MM.1S (cell line): ENCODE data around the gene NR2E3.

Experiments
- DNase-seq: peaks from one replicate; pipeline ENCODE4 v3.0.0-alpha.2; 2015
- H2AFZ ChIP-seq: fragments of 300-600 bp; sonication (generic); 2 replicates; pipeline ENCODE4 v1.6.0; 2016; ENCODE audit warnings: antibody characterized with exemption, low read length
- H3F3A ChIP-seq: fragments of 300-600 bp; sonication (generic); 2 replicates; pipeline ENCODE4 v1.6.1; 2016; ENCODE audit warnings: mild to moderate bottlenecking, antibody characterized with exemption, low read length, moderate library complexity, mixed read lengths; ENCODE audit not compliant: insufficient read depth
- H3K27ac ChIP-seq: fragments of 300-600 bp; sonication (generic); 2 replicates; pipeline ENCODE4 v1.5.1; 2016; ENCODE audit warnings: mild to moderate bottlenecking, low read length
- H3K27me3 ChIP-seq: fragments of 300-600 bp; sonication (generic); replicated peaks from 2 replicates; pipeline ENCODE4 v1.6.0; 2016; ENCODE audit warnings: low read length; ENCODE audit not compliant: insufficient read depth
- H3K36me3 ChIP-seq: fragments of 300-600 bp; sonication (generic); replicated peaks from 2 replicates; pipeline ENCODE4 v1.6.1; 2016; ENCODE audit warnings: mild to moderate bottlenecking, low read length, mixed read lengths; ENCODE audit not compliant: insufficient read depth
- H3K4me1 ChIP-seq: fragments of 300-600 bp; sonication (generic); 2 replicates; pipeline ENCODE4 v1.6.1; 2016; ENCODE audit warnings: low read length, mixed read lengths
- H3K4me2 ChIP-seq: fragments of 300-600 bp; sonication (generic); 2 replicates; pipeline ENCODE4 v1.6.0; 2016; ENCODE audit warnings: low read depth, low read length
- H3K4me3 ChIP-seq: fragments of 300-600 bp; sonication (generic); 2 replicates; pipeline ENCODE4 v1.5.1; 2016; ENCODE audit warnings: low read length, mixed read lengths
- H3K79me2 ChIP-seq: fragments of 300-600 bp; sonication (generic); 2 replicates; pipeline ENCODE4 v1.6.1; 2016; ENCODE audit warnings: mixed run types, low read length, mixed read lengths
- H3K9ac ChIP-seq: fragments of 300-600 bp; sonication (generic); 2 replicates; pipeline ENCODE4 v1.6.1; 2016; ENCODE audit warnings: low read length, mixed read lengths
- H3K9me2 ChIP-seq: fragments of 300-600 bp; sonication (generic); replicated peaks from 2 replicates; pipeline ENCODE4 v1.6.1; 2016; ENCODE audit warnings: mild to moderate bottlenecking, low read length, mixed read lengths; ENCODE audit not compliant: insufficient read depth
- H3K9me3 ChIP-seq: fragments of 300-600 bp; sonication (generic); replicated peaks from 2 replicates; pipeline ENCODE4 v1.6.1; 2016; ENCODE audit warnings: mild to moderate bottlenecking, low read length, mixed read lengths; ENCODE audit not compliant: insufficient read depth
- H4K20me1 ChIP-seq: fragments of 300-600 bp; sonication (generic); 2 replicates; pipeline ENCODE4 v1.6.1; 2016; ENCODE audit warnings: mild to moderate bottlenecking, low read length, moderate library complexity, mixed read lengths; ENCODE audit not compliant: insufficient read depth
- EZH2 ChIP-seq: fragments of 300-600 bp; sonication (generic); optimal IDR thresholded peaks from 2 replicates; pipeline ENCODE3; 2017; ENCODE audit warnings: low read depth, mild to moderate bottlenecking, antibody characterized with exemption, low read length, mixed read lengths
- EZH2phosphoT487 ChIP-seq: fragments of 300-600 bp; sonication (generic); IDR thresholded peaks from 2 replicates; pipeline ENCODE4 v1.6.1; 2018; ENCODE audit warnings: antibody characterized with exemption, low read length
- TF ChIP-seq, protein P1 (sequence below): fragments of 300-600 bp; sonication (generic); IDR thresholded peaks from 2 replicates; pipeline ENCODE4 v1.5.1; 2016; ENCODE audit warnings: antibody characterized with exemption, low read length, mixed read lengths

Gene NR2E3

GRCh38 chr15:71813723-71814470 is 3.5 kb downstream of the NR2E3 start:
- H2AFZ ChIP-seq: no peak overlapping the region
- H3K4me3 ChIP-seq: no peak overlapping the region
- no peaks in the 10 kb centered on the region for H3K79me2 ChIP-seq
- no peaks in the 10 kb centered on the region for H3K9me2 ChIP-seq
- no peaks in the 10 kb centered on the region for H3F3A ChIP-seq
- TF ChIP-seq, protein P1, sequence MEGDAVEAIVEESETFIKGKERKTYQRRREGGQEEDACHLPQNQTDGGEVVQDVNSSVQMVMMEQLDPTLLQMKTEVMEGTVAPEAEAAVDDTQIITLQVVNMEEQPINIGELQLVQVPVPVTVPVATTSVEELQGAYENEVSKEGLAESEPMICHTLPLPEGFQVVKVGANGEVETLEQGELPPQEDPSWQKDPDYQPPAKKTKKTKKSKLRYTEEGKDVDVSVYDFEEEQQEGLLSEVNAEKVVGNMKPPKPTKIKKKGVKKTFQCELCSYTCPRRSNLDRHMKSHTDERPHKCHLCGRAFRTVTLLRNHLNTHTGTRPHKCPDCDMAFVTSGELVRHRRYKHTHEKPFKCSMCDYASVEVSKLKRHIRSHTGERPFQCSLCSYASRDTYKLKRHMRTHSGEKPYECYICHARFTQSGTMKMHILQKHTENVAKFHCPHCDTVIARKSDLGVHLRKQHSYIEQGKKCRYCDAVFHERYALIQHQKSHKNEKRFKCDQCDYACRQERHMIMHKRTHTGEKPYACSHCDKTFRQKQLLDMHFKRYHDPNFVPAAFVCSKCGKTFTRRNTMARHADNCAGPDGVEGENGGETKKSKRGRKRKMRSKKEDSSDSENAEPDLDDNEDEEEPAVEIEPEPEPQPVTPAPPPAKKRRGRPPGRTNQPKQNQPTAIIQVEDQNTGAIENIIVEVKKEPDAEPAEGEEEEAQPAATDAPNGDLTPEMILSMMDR: no peak
- TF ChIP-seq EZH2 (no peak), EZH2phosphoT487 (no peak)
- H3K36me3 ChIP-seq: no peaks in the 10 kb centered on the region
- H3K9me3 ChIP-seq: no peaks in the 10 kb centered on the region
- no peak for DNase-seq
- H3K27me3 ChIP-seq: no peaks in the 10 kb centered on the region
- H3K4me1 ChIP-seq: no peaks in the 10 kb centered on the region
- no peak overlapping the region for H3K27ac ChIP-seq
- H3K9ac ChIP-seq: no peak overlapping the region
- H3K4me2 ChIP-seq: no peak overlapping the region
- no peaks in the 10 kb centered on the region for H4K20me1 ChIP-seq

DNA sequence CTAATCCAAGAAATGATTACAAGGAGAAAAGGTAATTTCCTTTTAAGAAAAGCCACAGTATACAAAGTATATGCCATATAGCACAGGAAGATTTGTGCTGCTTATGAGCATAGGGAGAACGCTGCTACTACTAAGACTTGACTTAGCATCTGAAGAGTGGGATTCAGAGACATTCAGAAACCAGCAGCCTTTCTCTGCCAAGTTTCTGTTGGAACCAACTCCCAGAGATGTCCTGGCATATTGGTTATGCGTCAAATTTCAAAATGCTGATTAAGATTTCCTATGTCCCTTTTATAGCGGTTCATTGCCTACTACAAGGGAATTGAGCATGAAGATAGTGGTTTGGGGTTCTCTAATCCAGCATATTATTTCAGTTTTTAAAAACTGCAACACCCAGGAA is 4.9 kb downstream of the NR2E3 start:
- no peaks in the 10 kb centered on the region for H3K27me3 ChIP-seq
- H3K4me1 ChIP-seq: no peaks in the 10 kb centered on the region
- no peaks in the 10 kb centered on the region for H4K20me1 ChIP-seq
- no peak overlapping the region for H3K27ac ChIP-seq
- H2AFZ ChIP-seq: no peak overlapping the region
- no peaks in the 10 kb centered on the region for H3F3A ChIP-seq
- H3K9ac ChIP-seq: no peak overlapping the region
- TF ChIP-seq, protein P1: no peak
- TF ChIP-seq EZH2phosphoT487: no peak
- no peak for TF ChIP-seq EZH2
- no peak overlapping the region for H3K4me3 ChIP-seq
- no peaks in the 10 kb centered on the region for H3K9me2 ChIP-seq
- H3K4me2 ChIP-seq: no peak overlapping the region
- DNase-seq: no peak
- H3K9me3 ChIP-seq: no peaks in the 10 kb centered on the region
- no peaks in the 10 kb centered on the region for H3K79me2 ChIP-seq
- H3K36me3 ChIP-seq: no peaks in the 10 kb centered on the region

DNA sequence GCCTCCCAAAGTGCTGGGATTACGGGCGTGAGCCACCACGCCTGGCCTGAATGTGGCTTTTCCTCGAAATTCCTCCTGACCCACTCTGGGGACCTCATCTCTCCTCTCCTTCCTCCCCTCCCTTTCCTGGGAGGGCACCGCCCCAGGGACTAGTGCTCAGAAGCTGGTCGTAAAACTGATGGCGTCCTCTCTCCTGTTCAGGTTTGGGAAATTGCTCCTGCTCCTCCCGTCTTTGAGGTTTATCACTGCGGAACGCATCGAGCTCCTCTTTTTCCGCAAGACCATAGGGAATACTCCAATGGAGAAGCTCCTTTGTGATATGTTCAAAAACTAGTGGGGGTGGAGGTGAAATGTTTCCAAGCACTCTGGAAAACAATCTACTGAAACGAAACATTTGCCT is 7.0 kb downstream of the NR2E3 start:
- Histone ChIP-seq H3K27ac (no peak overlapping the region), H3K4me1 (no peaks in the 10 kb centered on the region), H3K79me2 (no peaks in the 10 kb centered on the region), H3K4me2 (no peak overlapping the region), H3K9me2 (no peaks in the 10 kb centered on the region), H3K9ac (no peak overlapping the region), H3K27me3 (no peaks in the 10 kb centered on the region), H3K4me3 (no peak overlapping the region), H2AFZ (no peak overlapping the region), H4K20me1 (no peaks in the 10 kb centered on the region), H3K9me3 (no peaks in the 10 kb centered on the region), H3F3A (no peaks in the 10 kb centered on the region), H3K36me3 (no peaks in the 10 kb centered on the region)
- TF ChIP-seq, protein P1: no peak
- TF ChIP-seq EZH2phosphoT487: no peak
- TF ChIP-seq EZH2: no peak
- no peak for DNase-seq
